ENCODE data around the gene AVEN.
"Not testable (repeated sequence)": the region's sequence is repeated elsewhere in the genome, so short reads cannot be mapped to it uniquely, and the experiment has no call there.

AVEN gene

GRCh38 chr15:34054081-34054707 is 15.2 kb upstream of the AVEN start:
- TF ChIP-seq, protein P1, sequence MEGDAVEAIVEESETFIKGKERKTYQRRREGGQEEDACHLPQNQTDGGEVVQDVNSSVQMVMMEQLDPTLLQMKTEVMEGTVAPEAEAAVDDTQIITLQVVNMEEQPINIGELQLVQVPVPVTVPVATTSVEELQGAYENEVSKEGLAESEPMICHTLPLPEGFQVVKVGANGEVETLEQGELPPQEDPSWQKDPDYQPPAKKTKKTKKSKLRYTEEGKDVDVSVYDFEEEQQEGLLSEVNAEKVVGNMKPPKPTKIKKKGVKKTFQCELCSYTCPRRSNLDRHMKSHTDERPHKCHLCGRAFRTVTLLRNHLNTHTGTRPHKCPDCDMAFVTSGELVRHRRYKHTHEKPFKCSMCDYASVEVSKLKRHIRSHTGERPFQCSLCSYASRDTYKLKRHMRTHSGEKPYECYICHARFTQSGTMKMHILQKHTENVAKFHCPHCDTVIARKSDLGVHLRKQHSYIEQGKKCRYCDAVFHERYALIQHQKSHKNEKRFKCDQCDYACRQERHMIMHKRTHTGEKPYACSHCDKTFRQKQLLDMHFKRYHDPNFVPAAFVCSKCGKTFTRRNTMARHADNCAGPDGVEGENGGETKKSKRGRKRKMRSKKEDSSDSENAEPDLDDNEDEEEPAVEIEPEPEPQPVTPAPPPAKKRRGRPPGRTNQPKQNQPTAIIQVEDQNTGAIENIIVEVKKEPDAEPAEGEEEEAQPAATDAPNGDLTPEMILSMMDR (IDR thresholded peaks at IDR 0.05; ENCODE audit: insufficient read depth, missing control alignments), result no peak
- FAIRE-seq (no peak), DNase-seq (ENCODE audit: insufficient read length, low spot score) (no peak)

DNA sequence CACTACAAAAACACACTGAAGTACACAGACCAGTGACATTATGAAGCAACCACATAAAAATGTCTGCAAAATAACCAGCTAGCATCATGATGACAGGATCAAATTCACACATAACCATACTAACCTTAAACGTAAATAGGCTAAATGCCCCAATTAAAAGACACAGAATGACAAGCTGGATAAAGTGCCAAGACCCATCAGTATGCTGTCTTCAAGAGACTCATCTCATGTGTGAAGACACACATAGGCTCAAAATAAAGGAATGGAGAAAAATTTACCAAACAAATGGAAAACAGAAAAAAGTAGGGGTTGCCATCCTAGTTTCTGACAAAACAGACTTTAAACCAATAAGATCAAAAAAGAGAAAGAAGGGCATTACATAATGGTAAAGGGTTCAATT is 11.4 kb upstream of the AVEN start:
- FAIRE-seq; DNase-seq (ENCODE audit: insufficient read length, low spot score): not testable (repeated sequence)

DNA sequence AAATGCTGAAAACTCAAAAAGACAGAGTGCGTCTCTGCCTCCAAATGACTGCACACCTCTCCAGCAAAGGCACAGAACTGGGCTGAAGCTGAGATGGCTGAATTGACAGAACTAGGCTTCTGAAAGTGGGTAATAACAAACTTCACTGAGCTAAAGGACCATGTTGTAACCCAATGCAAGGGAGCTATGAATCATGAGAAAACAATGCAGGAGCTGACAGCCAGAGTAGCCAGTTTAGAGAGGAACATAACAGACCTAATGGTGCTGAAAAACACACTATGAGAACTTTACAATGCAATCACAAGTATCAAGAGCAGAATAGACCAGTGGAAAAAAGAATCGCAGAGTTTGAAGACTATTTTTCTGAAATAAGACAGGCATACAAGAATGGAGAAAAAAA is 10.1 kb upstream of the AVEN start:
- no peak for FAIRE-seq
- TF ChIP-seq, protein P1 (IDR thresholded peaks at IDR 0.05; ENCODE audit: insufficient read depth, missing control alignments), result no peak
- DNase-seq (ENCODE audit: insufficient read length, low spot score), result no peak

GRCh38 chr15:34047893-34048775 is 9.1 kb upstream of the AVEN start:
- FAIRE-seq (no peak), DNase-seq (ENCODE audit: insufficient read length, low spot score) (no peak)
- TF ChIP-seq, protein P1 (IDR thresholded peaks at IDR 0.05; ENCODE audit: insufficient read depth, missing control alignments), result no peak

- TF ChIP-seq, protein P1 (IDR thresholded peaks at IDR 0.05; ENCODE audit: insufficient read depth, missing control alignments), result no peak
- no peak for FAIRE-seq
- DNase-seq (ENCODE audit: insufficient read length, low spot score), result no peak
Observed at GRCh38 chr15:34046471-34047145, 7.6 kb upstream of the AVEN start.

- TF ChIP-seq, protein P1 (IDR thresholded peaks at IDR 0.05; ENCODE audit: insufficient read depth, missing control alignments), result no peak
- FAIRE-seq (no peak), DNase-seq (ENCODE audit: insufficient read length, low spot score) (no peak)
Observed at GRCh38 chr15:34043813-34044212, 4.8 kb upstream of the AVEN start.

DNA sequence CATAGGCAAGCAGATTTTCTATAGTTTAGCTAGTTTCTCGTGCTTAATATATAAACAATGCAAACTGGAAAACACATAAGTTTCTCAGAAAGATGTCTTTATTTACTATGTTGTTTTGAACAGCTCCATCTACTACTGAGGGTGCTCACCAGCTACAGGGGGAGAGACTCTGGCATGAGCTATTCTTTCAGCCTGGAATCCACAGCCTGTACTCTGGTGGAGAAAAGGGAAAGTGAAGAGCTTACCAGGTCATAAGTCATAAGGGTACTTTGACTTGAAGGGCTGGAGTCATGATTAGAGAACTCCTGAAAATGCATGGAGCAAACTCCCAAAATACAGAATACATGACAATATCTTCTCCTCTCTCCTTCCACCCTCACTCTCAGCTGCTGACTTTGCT is 4.4 kb upstream of the AVEN start:
- FAIRE-seq (no peak), DNase-seq (ENCODE audit: insufficient read length, low spot score) (no peak)
- TF ChIP-seq, protein P1 (IDR thresholded peaks at IDR 0.05; ENCODE audit: insufficient read depth, missing control alignments), result no peak

Data from D721Med (cell line).